ENCODE data around the gene ZNF470.

ZNF470 gene

GRCh38 chr19:56567274-56568120, at the start of gene ZNF470:
TSS of gene ZNF470 (plus strand) at chr19:56567468. CDS start at chr19:56570312, 2,844 bp downstream.
- peak within 1 kb of the TSS; percentile 36; the same call in 1 of the 2 replicates for H3K27ac ChIP-seq
- TF ChIP-seq ZFX (IDR thresholded peaks at IDR 0.05), result no peak
- TF ChIP-seq CTCF (conservative IDR thresholded peaks at IDR 0.05), result no peak

- H3K27ac ChIP-seq, result no peak overlapping the region
- TF ChIP-seq ZFX (IDR thresholded peaks at IDR 0.05), result no peak
- no peak for TF ChIP-seq CTCF (conservative IDR thresholded peaks at IDR 0.05)
Observed at GRCh38 chr19:56525214-56525860, 41.9 kb upstream of the ZNF470 start.

- H3K27ac ChIP-seq, result no peak overlapping the region
- no peak for TF ChIP-seq ZFX (IDR thresholded peaks at IDR 0.05)
- TF ChIP-seq CTCF (conservative IDR thresholded peaks at IDR 0.05), result no peak
Observed at GRCh38 chr19:56537442-56537841, 29.8 kb upstream of the ZNF470 start.

GRCh38 chr19:56538254-56538760, 29.0 kb upstream of the ZNF470 start:
- H3K27ac ChIP-seq, result peak overlapping the region; percentile 30; the same call in 1 of the 2 replicates
- TF ChIP-seq CTCF (conservative IDR thresholded peaks at IDR 0.05) (no peak), ZFX (IDR thresholded peaks at IDR 0.05) (no peak)

GRCh38 chr19:56538761-56539263, 28.5 kb upstream of the ZNF470 start, which contains the start of gene ZFP28:
TSS of gene ZFP28 (plus strand) at chr19:56538948. CDS start at chr19:56539019, 71 bp downstream.
- TF ChIP-seq ZFX (IDR thresholded peaks at IDR 0.05) (0 out of 2 replicates have a peak, but pooled peaks have one; percentile 20), CTCF (conservative IDR thresholded peaks at IDR 0.05) (no peak)
- peak within 1 kb of the TSS; percentile 35; the same call in 1 of the 2 replicates for H3K27ac ChIP-seq

- H3K27ac ChIP-seq, result no peak overlapping the region
- TF ChIP-seq ZFX (IDR thresholded peaks at IDR 0.05), result no peak
- no peak for TF ChIP-seq CTCF (conservative IDR thresholded peaks at IDR 0.05)
Observed at GRCh38 chr19:56543776-56544175, 23.5 kb upstream of the ZNF470 start.

Measured in C4-2B (cell line).